NB4 (cell line): ENCODE data around the gene ORM1.

Source experiments
- CTCF ChIP-seq: IDR thresholded peaks from one replicate; pipeline ENCODE4 v1.5.1; 2012; ENCODE audit warnings: low read depth, low read length
- MAX ChIP-seq: IDR thresholded peaks from 2 replicates; pipeline ENCODE4 v1.6.1; 2011; ENCODE audit warnings: low read depth, low read length
- MYC ChIP-seq: IDR thresholded peaks from 2 replicates; pipeline ENCODE4 v1.6.1; 2011; ENCODE audit warnings: low read depth, low read length
- POLR2A ChIP-seq: IDR thresholded peaks from 2 replicates; pipeline ENCODE4 v1.6.1; 2011; ENCODE audit warnings: mild to moderate bottlenecking; ENCODE audit not compliant: insufficient read length; ENCODE audit errors: extremely low read depth

- TF ChIP-seq CTCF (no peak), MAX (no peak), POLR2A (no peak), MYC (no peak)
Observed at GRCh38 chr9:114279693-114280092, 43.2 kb upstream of the ORM1 start.
